HG03280 (cell line): ENCODE measurements around the gene ISLR2.

Experiments used
- ATAC-seq: cut with Tn5 transposase; IDR thresholded peaks from one replicate; pipeline ENCODE4 v1.9.1; 2021; ENCODE audit warnings: mild to moderate bottlenecking, moderate library complexity; ENCODE audit not compliant: unreplicated experiment

Gene ISLR2

GRCh38 chr15:74128785-74129585 lies 1.4 kb upstream of the ISLR2 start:
- no peak for ATAC-seq

- no peak for ATAC-seq
Observed at GRCh38 chr15:74129586-74130154, 716 bp upstream of the ISLR2 start.

- ATAC-seq = no peak
Observed at GRCh38 chr15:74130849-74131627, 652 bp downstream of the ISLR2 start.

GRCh38 chr15:74131628-74132413 lies 1.4 kb downstream of the ISLR2 start:
- no peak for ATAC-seq

GRCh38 chr15:74132681-74133651 lies 2.6 kb downstream of the ISLR2 start:
- no peak for ATAC-seq

GRCh38 chr15:74133694-74134386 lies 3.5 kb downstream of the ISLR2 start:
- no peak for ATAC-seq

GRCh38 chr15:74134387-74135027 lies 4.1 kb downstream of the ISLR2 start:
- no peak for ATAC-seq

- ATAC-seq = no peak
Observed at GRCh38 chr15:74135041-74135565, 4.7 kb downstream of the ISLR2 start.

- no peak for ATAC-seq
Observed at GRCh38 chr15:74136540-74136813, 6.1 kb downstream of the ISLR2 start.

- no peak for ATAC-seq
Observed at GRCh38 chr15:74136814-74137536, 6.6 kb downstream of the ISLR2 start.

- no peak for ATAC-seq
Observed at GRCh38 chr15:74137537-74137894, 7.1 kb downstream of the ISLR2 start.

- no peak for ATAC-seq
Observed at GRCh38 chr15:74138642-74139041, 8.3 kb downstream of the ISLR2 start.

GRCh38 chr15:74141591-74141990 lies 11.2 kb downstream of the ISLR2 start:
- ATAC-seq = no peak

GRCh38 chr15:74144153-74144775 lies 13.9 kb downstream of the ISLR2 start:
- ATAC-seq = no peak

- ATAC-seq = no peak
Observed at GRCh38 chr15:74146277-74146800, 16.0 kb downstream of the ISLR2 start.

- ATAC-seq = no peak
Observed at GRCh38 chr15:74147051-74147450, 16.7 kb downstream of the ISLR2 start.

GRCh38 chr15:74155766-74156417 lies 25.5 kb downstream of the ISLR2 start:
- ATAC-seq = no peak
